AG04450 (cell line): ENCODE measurements around the gene RPE65. TPM values are rescaled to one million over a fixed set of nuclear protein-coding genes. Genes with fewer than 3 reads are reported as not detected.

Source experiments
- CTCF ChIA-PET: fragments of 300-600, 350-600 bp; formaldehyde crosslinking; extraction: SDS; loops from one replicate; lab custom pipeline; 2022; ENCODE audit warnings: antibody characterized with exemption, inconsistent platforms; lab: Charles Lee
- POLR2A ChIA-PET: fragments of 350-600 bp; formaldehyde crosslinking; extraction: SDS; loops from one replicate; lab custom pipeline; 2021; ENCODE audit warnings: antibody characterized with exemption, inconsistent platforms; lab: Yijun Ruan, JAX
- DNase-seq: peaks from one replicate; pipeline ENCODE4 v3.0.0-alpha.2; 2011; ENCODE audit warnings: low read depth, low spot score
- H3K27ac ChIP-seq: one replicate; pipeline ENCODE4 v1.5.1; 2012; ENCODE audit warnings: low read depth, low read length, control low read depth
- H3K27me3 ChIP-seq: one replicate; pipeline ENCODE4 v1.6.0; 2012; ENCODE audit warnings: low read length; ENCODE audit not compliant: control insufficient read depth, insufficient read depth
- H3K4me3 ChIP-seq: 2 replicates; pipeline ENCODE4 v1.5.1; 2011; ENCODE audit warnings: mild to moderate bottlenecking, low read depth, low read length, control low read depth
- H3K9me3 ChIP-seq: 2 replicates; pipeline ENCODE4 v1.5.1; 2012; ENCODE audit warnings: low read length; ENCODE audit not compliant: control insufficient read depth, insufficient read depth
- polyA plus RNA-seq: library from polyadenylated mRNA; depleted of rRNA; stranded (reverse); fragments of >200 nt; gene quantifications from 2 replicates; pipeline ENCODE4 v1.2.3, GENCODE V29; 2011
- TF ChIP-seq, protein P1 (sequence below): IDR thresholded peaks from 2 replicates; pipeline ENCODE4 v1.5.1; 2011; ENCODE audit warnings: low read depth, low read length, control low read depth, inconsistent platforms

RPE65 gene
- polyA plus RNA-seq, 1 experiment, result not detected

DNA sequence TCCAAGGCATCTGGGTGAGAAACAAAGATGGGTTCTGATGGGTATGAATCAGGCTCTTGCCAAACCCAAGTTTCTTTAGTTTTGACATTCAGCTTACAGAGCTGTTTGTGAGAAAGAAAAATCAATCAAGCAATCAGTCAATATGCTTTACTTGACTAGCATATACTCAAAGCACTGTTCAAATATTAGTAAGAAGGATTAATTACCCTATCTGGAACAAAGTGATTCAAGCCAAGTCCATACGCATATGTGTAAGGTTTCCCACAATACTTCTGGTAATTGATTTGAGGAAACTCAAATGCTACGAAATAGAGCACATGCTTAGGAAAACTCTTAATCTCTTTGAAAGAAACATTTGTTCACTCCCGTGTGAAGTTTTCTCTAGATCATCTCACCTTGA, 18.7 kb downstream of the RPE65 start:
- POLR2A ChIA-PET, result no interaction called here
- CTCF ChIA-PET, result interaction anchor here (1.8 kb wide), 1 partner anchor 13 kb away, joined by 4 read pairs; no protein-coding TSS in a partner anchor
- no peak for DNase-seq

DNA sequence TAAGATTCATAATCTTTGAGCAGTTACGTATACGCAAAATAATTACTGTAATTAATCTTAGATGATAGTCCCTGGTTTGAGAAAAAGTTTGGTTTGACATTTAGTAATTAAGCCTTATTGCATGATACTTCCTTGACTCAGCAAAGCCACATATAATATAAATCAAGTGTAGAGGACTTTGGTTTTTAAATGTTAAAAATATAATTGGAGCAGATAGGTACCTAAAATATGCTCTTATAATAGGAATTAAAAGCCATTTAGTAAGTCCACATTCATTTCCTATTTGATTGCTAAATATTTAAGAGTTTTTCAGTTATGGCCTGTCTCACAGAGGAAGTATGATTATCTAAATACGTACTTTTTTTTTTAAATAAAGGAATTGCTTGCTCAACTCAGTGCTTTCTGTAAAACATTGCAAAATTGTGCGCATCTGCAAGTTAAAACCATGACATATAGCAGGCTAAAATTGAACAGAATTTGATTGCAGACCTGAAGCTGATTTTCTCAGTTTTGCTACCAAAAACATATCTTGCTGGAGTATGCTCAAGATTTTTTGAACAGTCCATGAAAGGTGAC, 20.4 kb downstream of the RPE65 start:
- Histone ChIP-seq H3K9me3 (no peaks in the 10 kb centered on the region), H3K4me3 (no peak overlapping the region), H3K27ac (no peak overlapping the region), H3K27me3 (no peaks in the 10 kb centered on the region)
- TF ChIP-seq, protein P1, sequence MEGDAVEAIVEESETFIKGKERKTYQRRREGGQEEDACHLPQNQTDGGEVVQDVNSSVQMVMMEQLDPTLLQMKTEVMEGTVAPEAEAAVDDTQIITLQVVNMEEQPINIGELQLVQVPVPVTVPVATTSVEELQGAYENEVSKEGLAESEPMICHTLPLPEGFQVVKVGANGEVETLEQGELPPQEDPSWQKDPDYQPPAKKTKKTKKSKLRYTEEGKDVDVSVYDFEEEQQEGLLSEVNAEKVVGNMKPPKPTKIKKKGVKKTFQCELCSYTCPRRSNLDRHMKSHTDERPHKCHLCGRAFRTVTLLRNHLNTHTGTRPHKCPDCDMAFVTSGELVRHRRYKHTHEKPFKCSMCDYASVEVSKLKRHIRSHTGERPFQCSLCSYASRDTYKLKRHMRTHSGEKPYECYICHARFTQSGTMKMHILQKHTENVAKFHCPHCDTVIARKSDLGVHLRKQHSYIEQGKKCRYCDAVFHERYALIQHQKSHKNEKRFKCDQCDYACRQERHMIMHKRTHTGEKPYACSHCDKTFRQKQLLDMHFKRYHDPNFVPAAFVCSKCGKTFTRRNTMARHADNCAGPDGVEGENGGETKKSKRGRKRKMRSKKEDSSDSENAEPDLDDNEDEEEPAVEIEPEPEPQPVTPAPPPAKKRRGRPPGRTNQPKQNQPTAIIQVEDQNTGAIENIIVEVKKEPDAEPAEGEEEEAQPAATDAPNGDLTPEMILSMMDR, result no peak
- ChIA-PET CTCF (interaction anchor here (0.7 to 3.9 kb wide), 3 partner anchors 13 to 1665 kb away, joined by 3 to 28 read pairs (median 3); no protein-coding TSS in a partner anchor), POLR2A (no interaction called here)
- no peak for DNase-seq

More for the DNA sequence above, 18.7 kb downstream of the RPE65 start:
- H3K9me3 ChIP-seq, result no peaks in the 10 kb centered on the region
- H3K27me3 ChIP-seq, result no peaks in the 10 kb centered on the region
- no peak overlapping the region for H3K4me3 ChIP-seq
- TF ChIP-seq, protein P1, result no peak
- no peak overlapping the region for H3K27ac ChIP-seq

DNA sequence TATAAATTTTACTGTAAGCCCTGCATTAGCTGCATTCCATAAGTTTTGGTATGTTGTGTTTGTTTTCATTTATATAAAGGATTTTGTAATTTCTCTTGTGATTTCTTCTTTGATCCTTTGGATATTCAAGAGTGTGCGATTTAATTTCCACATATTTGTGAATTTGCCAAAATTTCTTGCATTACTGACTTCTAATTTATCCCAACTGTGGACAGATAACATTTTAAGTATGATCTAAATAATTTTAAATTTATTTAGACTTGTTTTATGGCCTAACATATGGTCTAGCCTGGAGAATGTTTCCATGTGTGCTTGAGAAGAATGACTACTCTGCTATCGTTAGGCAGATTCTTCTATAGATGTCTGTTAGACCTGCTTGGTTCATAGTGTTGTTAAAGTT, 23.2 kb downstream of the RPE65 start:
- Histone ChIP-seq H3K9me3 (no peaks in the 10 kb centered on the region), H3K27ac (no peak overlapping the region), H3K27me3 (no peaks in the 10 kb centered on the region), H3K4me3 (no peak overlapping the region)
- ChIA-PET CTCF (interaction anchor here (3.9 kb wide), 1 partner anchor 16 kb away, joined by 28 read pairs; no protein-coding TSS in a partner anchor), POLR2A (interaction anchor here (0.7 kb wide), 1 partner anchor 310 kb away, joined by 3 read pairs; no protein-coding TSS in a partner anchor)
- TF ChIP-seq, protein P1, result no peak
- DNase-seq, result no peak

DNA sequence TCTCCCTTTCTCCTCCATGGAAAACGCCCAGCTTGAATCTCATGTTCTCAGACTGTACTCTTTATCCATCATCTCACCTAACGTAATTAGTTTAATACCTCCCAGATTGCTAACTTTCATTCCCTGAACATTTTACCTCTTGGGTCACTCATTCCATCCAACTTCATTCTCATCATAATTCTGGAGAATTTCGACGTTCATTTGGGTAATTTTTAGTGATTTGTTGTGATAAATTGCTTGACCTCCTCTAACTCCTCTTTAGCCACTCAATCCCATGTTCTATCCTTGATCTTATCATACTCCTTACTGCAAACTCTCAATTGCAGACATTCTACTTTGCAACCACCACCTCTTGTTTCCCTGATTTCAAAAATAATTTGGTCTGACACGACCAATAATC, 28.4 kb downstream of the RPE65 start:
- no peak overlapping the region for H3K4me3 ChIP-seq
- H3K9me3 ChIP-seq, result no peaks in the 10 kb centered on the region
- H3K27me3 ChIP-seq, result no peaks in the 10 kb centered on the region
- no peak overlapping the region for H3K27ac ChIP-seq
- POLR2A ChIA-PET, result no interaction called here
- CTCF ChIA-PET, result no interaction called here
- TF ChIP-seq, protein P1, result no peak
- no peak for DNase-seq

DNA sequence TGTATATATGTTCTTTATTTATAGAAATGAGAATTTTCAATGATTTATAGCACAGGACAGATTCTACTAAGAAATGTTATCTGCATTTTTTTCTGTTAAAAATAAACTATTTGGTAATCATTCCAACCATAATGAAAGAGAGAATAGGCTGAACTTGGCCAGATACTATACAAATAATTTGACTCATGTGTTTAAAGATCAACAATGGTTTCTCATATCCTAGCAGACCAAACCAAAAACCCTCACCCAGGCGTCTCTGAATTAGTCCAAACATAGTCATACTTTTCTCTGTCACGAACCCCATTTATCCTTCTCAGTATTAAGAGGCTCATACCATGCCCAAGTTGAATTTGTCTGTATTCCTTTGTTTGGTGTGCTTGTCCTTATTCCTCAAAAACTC, 40.3 kb downstream of the RPE65 start:
- DNase-seq, result peak; percentile 43
- POLR2A ChIA-PET, result interaction anchor here (1.5 kb wide), 1 partner anchor 25 kb away, joined by 6 read pairs; no protein-coding TSS in a partner anchor

More for the DNA sequence above, 40.3 kb downstream of the RPE65 start:
- TF ChIP-seq, protein P1, result no peak
- Histone ChIP-seq H3K27me3 (no peaks in the 10 kb centered on the region), H3K27ac (no peak overlapping the region), H3K9me3 (no peaks in the 10 kb centered on the region), H3K4me3 (no peak overlapping the region)
- CTCF ChIA-PET, result interaction anchor here (1.0 to 1.6 kb wide), 4 partner anchors 25 to 289 kb away, joined by 3 to 6 read pairs (median 4); no protein-coding TSS in a partner anchor
